HepG2 (cell line): ENCODE measurements around the gene VPS11. TPM values are rescaled to one million over a fixed set of nuclear protein-coding genes. Genes with fewer than 3 reads are reported as not detected.

Experiments used
- ATAC-seq: fragments of 200-7000 bp; cut with Tn5 transposase; 3 replicates; pipeline ENCODE4 v1.9.1; 2020; ENCODE audit warnings: mild to moderate bottlenecking, moderate library complexity
- BruUV-seq: library from RNA; stranded (reverse); fragments of 400-500 nt; replicated peaks from 2 replicates; lab custom pipeline; 2021; lab: Mats Ljungman, UMichigan
- CTCF ChIA-PET: fragments of 300-600 bp; formaldehyde crosslinking; extraction: SDS; loops from one replicate; lab custom pipeline; 2021; ENCODE audit warnings: low total read pairs, inconsistent platforms, low intra/inter-chr PET ratio; lab: Yijun Ruan, JAX
- POLR2A ChIA-PET: fragments of 350-600 bp; sonication (Branson Sonifier 250); formaldehyde crosslinking; loops from one replicate; lab custom pipeline; 2020; ENCODE audit warnings: antibody characterized with exemption, inconsistent platforms; lab: Yijun Ruan, JAX
- DNase-seq: peaks from one replicate; pipeline ENCODE4 v3.0.0-alpha.2; 2015; ENCODE audit warnings: low spot score
- FAIRE-seq: peaks from 3 replicates; lab custom pipeline; 2011; peaks lifted over from hg19 to GRCh38; lab: Jason Lieb, UNC
- H2AFZ ChIP-seq: one replicate; pipeline ENCODE4 v1.6.1; 2011; ENCODE audit warnings: low read length, inconsistent platforms
- H3K27ac ChIP-seq: fragments of 300-600 bp; 3 replicates; pipeline ENCODE4 v1.8.0; 2011; ENCODE audit warnings: mixed run types, mild to moderate bottlenecking, mixed read lengths, low read length, inconsistent platforms; ENCODE audit not compliant: insufficient read depth; ENCODE audit errors: extremely low read length
- H3K27me3 ChIP-seq, 2 experiments: fragments of 200-600 bp in 1 of 2; 2 replicates in 1 of 2; 3 replicates in 1 of 2; pipeline versions ENCODE4 v1.6.0 to v1.8.0; 2011; ENCODE audit warnings: low read length in 2 of 2, mild to moderate bottlenecking in 2 of 2, moderate library complexity in 2 of 2, inconsistent platforms in 1 of 2; ENCODE audit not compliant: insufficient read depth in 2 of 2, control insufficient read depth in 1 of 2
- H3K36me3 ChIP-seq, 2 experiments: fragments of 200-600 bp in 1 of 2; replicated peaks in 1 of 2; 2 replicates in 1 of 2; 3 replicates in 1 of 2; pipeline versions ENCODE4 v1.5.1 to v1.8.0; 2011; ENCODE audit warnings: low read length in 2 of 2, inconsistent platforms in 1 of 2; ENCODE audit not compliant: insufficient read depth in 2 of 2, control insufficient read depth in 1 of 2
- H3K4me1 ChIP-seq: 2 replicates; pipeline ENCODE4 v1.5.1; 2012; ENCODE audit warnings: low read length, inconsistent platforms; ENCODE audit not compliant: insufficient read depth
- H3K4me2 ChIP-seq: 2 replicates; pipeline ENCODE4 v1.6.0; 2011; ENCODE audit warnings: low read depth, low read length, inconsistent platforms
- H3K4me3 ChIP-seq, 3 experiments: fragments of 200-600 bp in 1 of 3; sonication (generic), shearing (Covaris generic) in 1 of 3; replicated peaks in 1 of 3; 2 replicates each; pipeline ENCODE4 v1.5.1; 2011 to 2016; ENCODE audit warnings: low read length in 3 of 3, inconsistent platforms in 2 of 3, low read depth in 2 of 3, mild to moderate bottlenecking in 2 of 3, control low read depth in 1 of 3, mixed read lengths in 1 of 3; ENCODE audit not compliant: insufficient read depth in 1 of 3
- H3K79me2 ChIP-seq: one replicate; pipeline ENCODE4 v1.6.1; 2011; ENCODE audit warnings: low read length, inconsistent platforms; ENCODE audit not compliant: insufficient read depth
- H3K9ac ChIP-seq: 2 replicates; pipeline ENCODE4 v1.6.0; 2011; ENCODE audit warnings: mild to moderate bottlenecking, low read depth, low read length, inconsistent platforms; ENCODE audit not compliant: insufficient read depth
- H3K9me3 ChIP-seq: 2 replicates; pipeline ENCODE4 v1.5.1; 2012; ENCODE audit warnings: mild to moderate bottlenecking, low read length
- H4K20me1 ChIP-seq: 2 replicates; pipeline ENCODE4 v1.6.0; 2011; ENCODE audit warnings: inconsistent platforms, mild to moderate bottlenecking, low read length, moderate library complexity; ENCODE audit not compliant: insufficient read depth
- HES4 ChIP-seq: sonication (generic); formaldehyde crosslinking; IDR thresholded peaks from 2 replicates; pipeline ENCODE4 v1.9.0; 2021; ENCODE audit warnings: mild to moderate bottlenecking, missing genetic modification reagents, borderline replicate concordance
- HNRNPL ChIP-seq: fragments of 200-400 bp; formaldehyde crosslinking; IDR thresholded peaks from 2 replicates; pipeline ENCODE4 v1.6.1; 2017; ENCODE audit warnings: mild to moderate bottlenecking, low read depth, low read length
- MAFF ChIP-seq: IDR thresholded peaks from 2 replicates; pipeline ENCODE4 v1.6.1; 2011; ENCODE audit warnings: low read depth, low read length, improper control_type of control experiment
- NR0B2 ChIP-seq: sonication (generic); formaldehyde crosslinking; IDR thresholded peaks from 2 replicates; pipeline ENCODE4 v1.4.0; 2020; ENCODE audit warnings: mild to moderate bottlenecking, missing genetic modification reagents
- SRSF1 ChIP-seq: fragments of 200-400 bp; formaldehyde crosslinking; optimal IDR thresholded peaks from 2 replicates; pipeline ENCODE3; 2017; ENCODE audit warnings: mild to moderate bottlenecking, low read depth, low read length, moderate library complexity
- TMF1 ChIP-seq: sonication (generic); formaldehyde crosslinking; IDR thresholded peaks from 2 replicates; pipeline ENCODE4 v1.8.1; 2022; ENCODE audit warnings: low read depth, missing genetic modification reagents
- ZNF546 ChIP-seq: sonication (generic); formaldehyde crosslinking; conservative IDR thresholded peaks from 2 replicates; pipeline ENCODE4 v1.8.1; 2023; ENCODE audit warnings: mild to moderate bottlenecking, missing genetic modification reagents
- WGBS: methylation state at CpG from one replicate; pipeline ENCODE4 v1.1.6; 2017; ENCODE audit warnings: low lambda C conversion rate; 5-methylcytosine and 5-hydroxymethylcytosine counted together
- in situ Hi-C: cut with HindIII; loops from 2 replicates; pipeline ENCODE4 v1.10.0; 2017; ENCODE audit warnings: low pct_unique_long_range_greater_than_20kb; ENCODE audit not compliant: extremely low pct_ligation_motif_present
- intact Hi-C: fragments of 100-400 bp; cut with micrococcal nuclease; formaldehyde crosslinking; loops from one replicate; pipeline ENCODE4 v1.10.0; 2022; ENCODE audit not compliant: unreplicated experiment
- polyA plus RNA-seq, 8 experiments: library from polyadenylated mRNA; depleted of rRNA in 3 of 8; stranded (reverse) in 7 of 8; unstranded in 1 of 8; fragments of >200 nt; fragmentation: Illumina TruSeq in 4 of 8; extraction: Trizol in 4 of 8; gene quantifications; 2 replicates each; pipeline versions ENCODE4 v1.2.1 to v1.2.3, GENCODE V29; 2011 to 2016; ENCODE audit warnings: low read depth in 4 of 8, missing spikeins in 1 of 8, mixed read lengths in 1 of 8; ENCODE audit not compliant: insufficient read depth in 1 of 8
- total RNA-seq, 5 experiments: library from RNA; depleted of rRNA; stranded (reverse); fragments of >200 nt; fragmentation: Illumina TruSeq; extraction: Trizol; gene quantifications; 2 replicates each; pipeline ENCODE4 v1.2.3, GENCODE V29; 2016; ENCODE audit warnings: low read depth in 1 of 5
- TF ChIP-seq, protein P1 (sequence below): sonication (generic); formaldehyde crosslinking; IDR thresholded peaks from 2 replicates; pipeline ENCODE4 v1.5.1; 2020; ENCODE audit warnings: mild to moderate bottlenecking, missing genetic modification reagents, moderate library complexity
- TF ChIP-seq, protein P2 (sequence below): sonication (generic); formaldehyde crosslinking; IDR thresholded peaks from 2 replicates; pipeline ENCODE4 v1.8.1; 2023; ENCODE audit warnings: mild to moderate bottlenecking, missing genetic modification reagents
- TF ChIP-seq, protein P3 (sequence below): sonication (generic); formaldehyde crosslinking; IDR thresholded peaks from 2 replicates; pipeline ENCODE4 v1.4.0; 2020; ENCODE audit warnings: missing genetic modification reagents
- TF ChIP-seq, protein P4 (sequence below): sonication (generic); formaldehyde crosslinking; conservative IDR thresholded peaks from 2 replicates; pipeline ENCODE4 v1.4.0; 2020; ENCODE audit warnings: missing genetic modification reagents

VPS11 gene
- total and polyA plus RNA-seq, 2 of the 13 experiments (the other 11 are each of a cell fraction or from before 2014, with no cell fraction given) = 13.7 to 21.6 TPM

- Histone ChIP-seq H3K27ac (peak overlapping the region; percentile 77), H3K4me3 (peak overlapping the region; percentile 74 to 82 (median 79)), H3K4me2 (peak overlapping the region; percentile 99), H4K20me1 (peaks cover 5% of the 10 kb centered on the region; the same call in 1 of the 2 replicates), H2AFZ (no peak overlapping the region), H3K36me3 (peaks cover 4% of the 10 kb centered on the region in 2 experiments; a peak in 2 of 5 replicates), H3K27me3 (no peaks in the 10 kb centered on the region; a peak in 1 of 5 replicates), H3K9me3 (no peaks in the 10 kb centered on the region), H3K4me1 (peaks cover 81% of the 10 kb centered on the region), H3K79me2 (peaks cover 53% of the 10 kb centered on the region), H3K9ac (peak overlapping the region; percentile 77)
- in situ Hi-C loops (no loop called here), intact Hi-C loops (no loop called here)
- ATAC-seq = no peak
- BruUV-seq = no TSS peak
- ChIA-PET POLR2A (interaction anchor here (1.4 to 4.8 kb wide), 4 partner anchors 9 to 40 kb away, joined by 4 to 45 read pairs (median 8); partner anchors contain the start of genes CENATAC, HYOU1, RPS25 and TRAPPC4), CTCF (no interaction called here)
- no peak for FAIRE-seq
- WGBS = 100% methylated on average over 1 of the region's 9 CpGs
- DNase-seq = no peak
- TF ChIP-seq HES4 (0 out of 2 replicates have a peak, but pooled peaks have one; percentile 26), ZNF546 (CRISPR knock-in tag) (0 out of 2 replicates have a peak, but pooled peaks have one; percentile 12), HNRNPL (0 out of 2 replicates have a peak, but pooled peaks have one; percentile 65), TMF1 (CRISPR knock-in tag) (peak; percentile 49; the same call in 1 of the 2 replicates), SRSF1 (peak; percentile 65), MAFF (no peak), NR0B2 (0 out of 2 replicates have a peak, but pooled peaks have one; percentile 26)
- TF ChIP-seq, protein P1, sequence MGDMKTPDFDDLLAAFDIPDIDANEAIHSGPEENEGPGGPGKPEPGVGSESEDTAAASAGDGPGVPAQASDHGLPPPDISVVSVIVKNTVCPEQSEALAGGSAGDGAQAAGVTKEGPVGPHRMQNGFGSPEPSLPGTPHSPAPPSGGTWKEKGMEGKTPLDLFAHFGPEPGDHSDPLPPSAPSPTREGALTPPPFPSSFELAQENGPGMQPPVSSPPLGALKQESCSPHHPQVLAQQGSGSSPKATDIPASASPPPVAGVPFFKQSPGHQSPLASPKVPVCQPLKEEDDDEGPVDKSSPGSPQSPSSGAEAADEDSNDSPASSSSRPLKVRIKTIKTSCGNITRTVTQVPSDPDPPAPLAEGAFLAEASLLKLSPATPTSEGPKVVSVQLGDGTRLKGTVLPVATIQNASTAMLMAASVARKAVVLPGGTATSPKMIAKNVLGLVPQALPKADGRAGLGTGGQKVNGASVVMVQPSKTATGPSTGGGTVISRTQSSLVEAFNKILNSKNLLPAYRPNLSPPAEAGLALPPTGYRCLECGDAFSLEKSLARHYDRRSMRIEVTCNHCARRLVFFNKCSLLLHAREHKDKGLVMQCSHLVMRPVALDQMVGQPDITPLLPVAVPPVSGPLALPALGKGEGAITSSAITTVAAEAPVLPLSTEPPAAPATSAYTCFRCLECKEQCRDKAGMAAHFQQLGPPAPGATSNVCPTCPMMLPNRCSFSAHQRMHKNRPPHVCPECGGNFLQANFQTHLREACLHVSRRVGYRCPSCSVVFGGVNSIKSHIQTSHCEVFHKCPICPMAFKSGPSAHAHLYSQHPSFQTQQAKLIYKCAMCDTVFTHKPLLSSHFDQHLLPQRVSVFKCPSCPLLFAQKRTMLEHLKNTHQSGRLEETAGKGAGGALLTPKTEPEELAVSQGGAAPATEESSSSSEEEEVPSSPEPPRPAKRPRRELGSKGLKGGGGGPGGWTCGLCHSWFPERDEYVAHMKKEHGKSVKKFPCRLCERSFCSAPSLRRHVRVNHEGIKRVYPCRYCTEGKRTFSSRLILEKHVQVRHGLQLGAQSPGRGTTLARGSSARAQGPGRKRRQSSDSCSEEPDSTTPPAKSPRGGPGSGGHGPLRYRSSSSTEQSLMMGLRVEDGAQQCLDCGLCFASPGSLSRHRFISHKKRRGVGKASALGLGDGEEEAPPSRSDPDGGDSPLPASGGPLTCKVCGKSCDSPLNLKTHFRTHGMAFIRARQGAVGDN (CRISPR knock-in tag) = peak; percentile 53; the same call in 1 of the 2 replicates
- TF ChIP-seq, protein P2, sequence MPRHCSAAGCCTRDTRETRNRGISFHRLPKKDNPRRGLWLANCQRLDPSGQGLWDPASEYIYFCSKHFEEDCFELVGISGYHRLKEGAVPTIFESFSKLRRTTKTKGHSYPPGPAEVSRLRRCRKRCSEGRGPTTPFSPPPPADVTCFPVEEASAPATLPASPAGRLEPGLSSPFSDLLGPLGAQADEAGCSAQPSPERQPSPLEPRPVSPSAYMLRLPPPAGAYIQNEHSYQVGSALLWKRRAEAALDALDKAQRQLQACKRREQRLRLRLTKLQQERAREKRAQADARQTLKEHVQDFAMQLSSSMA = 0 out of 2 replicates have a peak, but pooled peaks have one; percentile 44
- TF ChIP-seq, protein P3, sequence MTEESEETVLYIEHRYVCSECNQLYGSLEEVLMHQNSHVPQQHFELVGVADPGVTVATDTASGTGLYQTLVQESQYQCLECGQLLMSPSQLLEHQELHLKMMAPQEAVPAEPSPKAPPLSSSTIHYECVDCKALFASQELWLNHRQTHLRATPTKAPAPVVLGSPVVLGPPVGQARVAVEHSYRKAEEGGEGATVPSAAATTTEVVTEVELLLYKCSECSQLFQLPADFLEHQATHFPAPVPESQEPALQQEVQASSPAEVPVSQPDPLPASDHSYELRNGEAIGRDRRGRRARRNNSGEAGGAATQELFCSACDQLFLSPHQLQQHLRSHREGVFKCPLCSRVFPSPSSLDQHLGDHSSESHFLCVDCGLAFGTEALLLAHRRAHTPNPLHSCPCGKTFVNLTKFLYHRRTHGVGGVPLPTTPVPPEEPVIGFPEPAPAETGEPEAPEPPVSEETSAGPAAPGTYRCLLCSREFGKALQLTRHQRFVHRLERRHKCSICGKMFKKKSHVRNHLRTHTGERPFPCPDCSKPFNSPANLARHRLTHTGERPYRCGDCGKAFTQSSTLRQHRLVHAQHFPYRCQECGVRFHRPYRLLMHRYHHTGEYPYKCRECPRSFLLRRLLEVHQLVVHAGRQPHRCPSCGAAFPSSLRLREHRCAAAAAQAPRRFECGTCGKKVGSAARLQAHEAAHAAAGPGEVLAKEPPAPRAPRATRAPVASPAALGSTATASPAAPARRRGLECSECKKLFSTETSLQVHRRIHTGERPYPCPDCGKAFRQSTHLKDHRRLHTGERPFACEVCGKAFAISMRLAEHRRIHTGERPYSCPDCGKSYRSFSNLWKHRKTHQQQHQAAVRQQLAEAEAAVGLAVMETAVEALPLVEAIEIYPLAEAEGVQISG (CRISPR knock-in tag) = 0 out of 2 replicates have a peak, but pooled peaks have one; percentile 6
- TF ChIP-seq, protein P4, sequence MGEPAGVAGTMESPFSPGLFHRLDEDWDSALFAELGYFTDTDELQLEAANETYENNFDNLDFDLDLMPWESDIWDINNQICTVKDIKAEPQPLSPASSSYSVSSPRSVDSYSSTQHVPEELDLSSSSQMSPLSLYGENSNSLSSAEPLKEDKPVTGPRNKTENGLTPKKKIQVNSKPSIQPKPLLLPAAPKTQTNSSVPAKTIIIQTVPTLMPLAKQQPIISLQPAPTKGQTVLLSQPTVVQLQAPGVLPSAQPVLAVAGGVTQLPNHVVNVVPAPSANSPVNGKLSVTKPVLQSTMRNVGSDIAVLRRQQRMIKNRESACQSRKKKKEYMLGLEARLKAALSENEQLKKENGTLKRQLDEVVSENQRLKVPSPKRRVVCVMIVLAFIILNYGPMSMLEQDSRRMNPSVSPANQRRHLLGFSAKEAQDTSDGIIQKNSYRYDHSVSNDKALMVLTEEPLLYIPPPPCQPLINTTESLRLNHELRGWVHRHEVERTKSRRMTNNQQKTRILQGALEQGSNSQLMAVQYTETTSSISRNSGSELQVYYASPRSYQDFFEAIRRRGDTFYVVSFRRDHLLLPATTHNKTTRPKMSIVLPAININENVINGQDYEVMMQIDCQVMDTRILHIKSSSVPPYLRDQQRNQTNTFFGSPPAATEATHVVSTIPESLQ (CRISPR knock-in tag) = no peak
Observed at GRCh38 chr11:119027561-119028345, 39.9 kb upstream of the VPS11 start.
